GM12878 (cell line): ENCODE data around the gene C16orf95. TPM values are rescaled to one million over a fixed set of nuclear protein-coding genes. Genes with fewer than 3 reads are reported as not detected.

Source experiments
- ATAC-seq: fragments of 200-7000 bp; cut with Tn5 transposase; 3 replicates; pipeline ENCODE4 v1.9.1; 2020; ENCODE audit warnings: mild to moderate bottlenecking, moderate library complexity
- BruUV-seq: library from RNA; stranded (reverse); fragments of 400-500 nt; replicated peaks from 2 replicates; lab custom pipeline; 2021; lab: Mats Ljungman, UMichigan
- CTCF ChIA-PET: fragments of 300-600 bp; sonication (Branson Sonifier 250); formaldehyde crosslinking; extraction: SDS; loops from one replicate; lab custom pipeline; 2021; ENCODE audit warnings: inconsistent platforms; lab: Yijun Ruan, JAX
- POLR2A ChIA-PET: fragments of 350-600 bp; formaldehyde crosslinking; extraction: SDS; loops from one replicate; lab custom pipeline; 2021; ENCODE audit warnings: inconsistent platforms; lab: Charles Lee
- RAD21 ChIA-PET: fragments of 300-600 bp; sonication (Branson Sonifier 250); formaldehyde crosslinking; loops from one replicate; lab custom pipeline; 2023; ENCODE audit warnings: antibody characterized with exemption; ENCODE audit not compliant: unreplicated experiment; lab: Charles Lee
- SMC1A ChIA-PET: fragments of 300-600 bp; sonication (Branson Sonifier 250); formaldehyde crosslinking; loops from one replicate; lab custom pipeline; 2023; ENCODE audit not compliant: unreplicated experiment, uncharacterized antibody; lab: Charles Lee
- DNase-seq: peaks from one replicate; pipeline ENCODE4 v3.0.0-alpha.2; 2011; ENCODE audit warnings: low read depth, low spot score
- FAIRE-seq: peaks from 3 replicates; lab custom pipeline; 2011; peaks lifted over from hg19 to GRCh38; lab: Jason Lieb, UNC
- H2AFZ ChIP-seq: 2 replicates; pipeline ENCODE4 v1.6.0; 2011; ENCODE audit warnings: low read depth, low read length, control low read depth; ENCODE audit not compliant: control insufficient read depth
- H3K27ac ChIP-seq: 2 replicates; pipeline ENCODE4 v1.5.1; 2011; ENCODE audit warnings: control low read depth; ENCODE audit not compliant: control insufficient read depth, insufficient read depth
- H3K27me3 ChIP-seq, 2 experiments: replicated peaks in 1 of 2; 2 replicates each; pipeline versions ENCODE4 v1.6.0 to v1.6.1; 2011; ENCODE audit warnings: low read length in 1 of 2; ENCODE audit not compliant: control insufficient read depth in 2 of 2, insufficient read depth in 2 of 2
- H3K36me3 ChIP-seq, 2 experiments: 2 replicates each; pipeline ENCODE4 v1.5.1; 2011; ENCODE audit warnings: low read length in 1 of 2; ENCODE audit not compliant: control insufficient read depth in 2 of 2, insufficient read depth in 2 of 2
- H3K4me1 ChIP-seq: 2 replicates; pipeline ENCODE4 v1.6.1; 2011; ENCODE audit warnings: mild to moderate bottlenecking, low read length, moderate library complexity, mixed read lengths; ENCODE audit not compliant: control insufficient read depth, insufficient read depth
- H3K4me2 ChIP-seq: 2 replicates; pipeline ENCODE4 v1.6.0; 2011; ENCODE audit warnings: control low read depth; ENCODE audit not compliant: control insufficient read depth, insufficient read depth
- H3K4me3 ChIP-seq: fragments of 200-600 bp; sonication (generic); 2 replicates; pipeline ENCODE4 v1.5.1; 2016
- H3K79me2 ChIP-seq: 2 replicates; pipeline ENCODE4 v1.6.0; 2011; ENCODE audit warnings: low read length; ENCODE audit not compliant: control insufficient read depth, insufficient read depth
- H3K9ac ChIP-seq: 2 replicates; pipeline ENCODE4 v1.8.0; 2011; ENCODE audit warnings: low read length, control low read depth, mixed read lengths; ENCODE audit not compliant: control insufficient read depth, insufficient read depth
- H3K9me3 ChIP-seq: replicated peaks from 3 replicates; pipeline ENCODE4 v1.5.1; 2011; ENCODE audit warnings: mild to moderate bottlenecking, low read length; ENCODE audit not compliant: control insufficient read depth, insufficient read depth
- H4K20me1 ChIP-seq: 2 replicates; pipeline ENCODE4 v1.6.0; 2011; ENCODE audit not compliant: control insufficient read depth, insufficient read depth
- EGR1 ChIP-seq, 2 experiments: IDR thresholded peaks; 1 replicate in 1 of 2; 2 replicates in 1 of 2; pipeline ENCODE4 v1.6.1; 2011 to 2012; ENCODE audit warnings: low read depth in 2 of 2, low read length in 2 of 2, borderline replicate concordance in 1 of 2, mild to moderate bottlenecking in 1 of 2, moderate library complexity in 1 of 2
- KDM1A ChIP-seq: fragments of 200-600 bp; sonication (generic); IDR thresholded peaks from 2 replicates; pipeline ENCODE4 v1.6.1; 2016; ENCODE audit warnings: borderline replicate concordance
- PML ChIP-seq: IDR thresholded peaks from 2 replicates; pipeline ENCODE4 v1.6.1; 2012; ENCODE audit warnings: low read length, inconsistent platforms
- POU2F2 ChIP-seq: IDR thresholded peaks from 3 replicates; pipeline ENCODE4 v1.6.1; 2011; ENCODE audit warnings: low read depth, mild to moderate bottlenecking, low read length, borderline replicate concordance
- RELB ChIP-seq: fragments of 450-650 bp; IDR thresholded peaks from 2 replicates; pipeline ENCODE4 v1.6.1; 2017; ENCODE audit warnings: low read depth, mild to moderate bottlenecking, moderate library complexity
- RUNX3 ChIP-seq: IDR thresholded peaks from 2 replicates; pipeline ENCODE4 v1.6.1; 2012; ENCODE audit warnings: low read length, inconsistent platforms
- WRNIP1 ChIP-seq: IDR thresholded peaks from 2 replicates; pipeline ENCODE4 v1.6.1; 2011; ENCODE audit warnings: low read depth, low read length, improper control_type of control experiment, borderline replicate concordance
- WGBS: methylation state at CpG from one replicate; pipeline ENCODE4 v1.1.6; 2016; ENCODE audit warnings: low lambda C conversion rate; ENCODE audit not compliant: insufficient replicate concordance, insufficient coverage; ENCODE audit errors: missing lambda C conversion rate; 5-methylcytosine and 5-hydroxymethylcytosine counted together
- in situ Hi-C: fragments of 300-500 bp; cut with MboI; formaldehyde crosslinking; loops from 9 replicates; pipeline ENCODE4 v1.14.3; 2018; ENCODE audit warnings: mixed read lengths
- intact Hi-C: fragments of 100-400 bp; cut with micrococcal nuclease; formaldehyde crosslinking; loops from one replicate; pipeline ENCODE4 v1.14.2; 2022; ENCODE audit not compliant: unreplicated experiment
- polyA plus RNA-seq, 11 experiments: library from polyadenylated mRNA; depleted of rRNA in 4 of 11; unstranded in 6 of 11; stranded (reverse) in 5 of 11; fragments of >200 nt; fragmentation: Nextera tagmentation in 4 of 11; fragmentation: Illumina TruSeq in 1 of 11; extraction: Ambion mirVana in 4 of 11; extraction: Trizol in 1 of 11; gene quantifications; 1 replicate in 1 of 11; 2 replicates in 10 of 11; pipeline versions ENCODE4 v1.2.1 to v1.2.3, GENCODE V29; 2011 to 2016; ENCODE audit warnings: inconsistent platforms in 2 of 11, missing spikeins in 2 of 11, low read depth in 1 of 11
- total RNA-seq, 4 experiments: library from RNA; depleted of rRNA in 3 of 4; stranded (reverse); fragments of >200 nt in 3 of 4; fragmentation: Illumina TruSeq in 1 of 4; extraction: Trizol in 1 of 4; gene quantifications; 2 replicates each; pipeline versions ENCODE4 v1.2.1 to v1.2.3, GENCODE V29; 2013 to 2021

The C16orf95 gene
- total and polyA plus RNA-seq, 10 of the 15 experiments (the other 5 are each of a cell fraction or from before 2014, with no cell fraction given), result 0.90 to 22.7 (median 6.0) TPM

- H3K36me3 ChIP-seq, result no peaks in the 10 kb centered on the region; a peak in 1 of 4 replicates
- no peak overlapping the region for H3K4me3 ChIP-seq
- H3K79me2 ChIP-seq, result no peaks in the 10 kb centered on the region; the same call in 1 of the 2 replicates
- 85% methylated on average over 7 of the region's 7 CpGs for WGBS
- no peaks in the 10 kb centered on the region for H3K9me3 ChIP-seq
- ATAC-seq (no peak), FAIRE-seq (no peak), DNase-seq (no peak)
- no peak overlapping the region for H3K4me2 ChIP-seq
- H3K27ac ChIP-seq, result no peak overlapping the region
- in situ Hi-C loops, result no loop called here
- RAD21 ChIA-PET, result no interaction called here
- TF ChIP-seq WRNIP1 (no peak), EGR1 (IDR thresholded peaks at IDR 0.05; ENCODE audit: borderline replicate concordance in 1 of 2, low read depth in 2 of 2, low read length in 2 of 2) (no peak), RUNX3 (no peak), PML (no peak), RELB (no peak), POU2F2 (no peak), KDM1A (no peak)
- H3K9ac ChIP-seq, result no peak overlapping the region
- intact Hi-C loops, result loop anchor here (10.0 kb wide), 1 partner anchor 323 kb away; no protein-coding TSS in a partner anchor
- peaks cover 5% of the 10 kb centered on the region; the same call in 1 of the 2 replicates for H3K4me1 ChIP-seq
- CTCF ChIA-PET, result interaction anchor here (0.8 kb wide), 1 partner anchor 14 kb away, joined by 3 read pairs; no protein-coding TSS in a partner anchor
- no peaks in the 10 kb centered on the region for H4K20me1 ChIP-seq
- BruUV-seq, result no TSS peak
- SMC1A ChIA-PET, result no interaction called here
- H2AFZ ChIP-seq, result no peak overlapping the region
- POLR2A ChIA-PET, result no interaction called here
- no peaks in the 10 kb centered on the region for H3K27me3 ChIP-seq
Measured at GRCh38 chr16:87312008-87312407, 5.2 kb downstream of the C16orf95 start.
